Endometrial microvascular endothelial cells (primary cell): Measurements from ENCODE around the gene NEDD9. TPM values are rescaled to one million over a fixed set of nuclear protein-coding genes. Genes with fewer than 3 reads are reported as not detected.

ENCODE experiments used
- in situ Hi-C: cut with HindIII; loops from 2 replicates; pipeline ENCODE4 v1.10.0; 2017; ENCODE audit warnings: low sequenced_read_pairs, low pct_unique_long_range_greater_than_20kb; ENCODE audit errors: inconsistent ontology term
- total RNA-seq: library from RNA; depleted of rRNA; stranded (reverse); fragments of >200 nt; gene quantifications from one replicate; pipeline ENCODE4 v1.2.3, GENCODE V29; 2015; ENCODE audit errors: inconsistent ontology term

Gene NEDD9
- total RNA-seq, 1 donor from 2014 or later, result 53.2 TPM

DNA sequence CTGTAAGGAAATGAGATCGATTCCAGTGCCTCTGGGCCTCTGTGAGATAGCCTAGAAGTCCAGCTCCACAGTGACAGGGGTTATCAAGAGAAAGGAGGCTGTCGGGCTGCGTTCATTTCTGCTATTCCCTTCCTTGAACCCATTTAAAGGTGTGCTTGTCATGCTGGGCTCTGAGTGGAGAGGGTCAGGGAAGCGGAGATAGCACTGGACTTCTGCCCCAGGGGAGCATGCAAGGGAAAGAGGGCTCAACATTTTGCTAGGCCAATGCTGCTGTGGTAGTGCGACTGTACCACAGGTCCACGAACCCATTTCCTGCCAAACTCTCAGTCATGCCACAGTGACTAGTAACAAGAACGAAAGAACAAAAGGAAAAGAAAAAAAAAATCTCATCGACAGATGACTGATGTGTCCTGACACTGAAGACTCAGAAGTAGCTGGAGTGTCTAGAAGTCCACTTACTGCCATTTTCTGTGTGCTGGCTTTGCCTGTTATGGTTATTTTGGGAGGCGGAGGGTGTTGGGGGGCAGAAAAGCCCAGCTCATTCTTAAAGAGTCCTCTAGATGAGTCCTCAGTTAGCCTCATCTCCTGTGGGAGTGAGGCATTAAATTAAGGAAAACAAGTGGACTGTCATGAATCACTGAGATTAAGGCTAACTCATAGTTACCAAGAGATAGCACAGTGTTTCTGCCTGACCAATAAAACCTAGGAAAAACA lies 8.1 kb downstream of the NEDD9 start:
- in situ Hi-C loops, result no loop called here

DNA sequence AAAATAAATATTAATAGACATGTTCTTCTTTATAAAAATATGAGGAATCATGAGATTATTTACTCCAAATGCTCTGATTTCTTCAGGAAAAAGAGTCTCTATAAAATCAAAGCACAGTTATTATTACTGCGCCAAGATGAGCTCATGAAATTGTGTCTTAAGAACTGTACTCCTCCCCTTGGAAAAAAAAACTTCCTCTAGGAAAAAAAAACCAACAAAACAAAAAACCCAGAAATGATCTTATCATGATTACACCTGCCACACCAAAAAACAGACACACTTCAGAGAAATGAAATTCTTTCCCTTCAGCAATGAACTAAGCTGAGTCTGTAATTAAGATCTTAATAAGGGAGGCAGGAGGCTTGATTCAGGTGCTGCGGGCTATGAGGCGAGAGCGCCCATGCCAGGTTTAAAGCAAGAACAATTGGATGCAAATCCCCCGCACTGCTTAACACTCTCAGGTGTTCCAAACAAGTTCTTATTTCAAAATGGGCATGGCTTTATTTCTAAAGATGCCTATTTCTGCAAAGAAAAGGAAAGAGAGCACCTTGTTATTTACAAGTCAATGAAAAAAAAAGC lies 9.1 kb downstream of the NEDD9 start:
- in situ Hi-C loops, result no loop called here

DNA sequence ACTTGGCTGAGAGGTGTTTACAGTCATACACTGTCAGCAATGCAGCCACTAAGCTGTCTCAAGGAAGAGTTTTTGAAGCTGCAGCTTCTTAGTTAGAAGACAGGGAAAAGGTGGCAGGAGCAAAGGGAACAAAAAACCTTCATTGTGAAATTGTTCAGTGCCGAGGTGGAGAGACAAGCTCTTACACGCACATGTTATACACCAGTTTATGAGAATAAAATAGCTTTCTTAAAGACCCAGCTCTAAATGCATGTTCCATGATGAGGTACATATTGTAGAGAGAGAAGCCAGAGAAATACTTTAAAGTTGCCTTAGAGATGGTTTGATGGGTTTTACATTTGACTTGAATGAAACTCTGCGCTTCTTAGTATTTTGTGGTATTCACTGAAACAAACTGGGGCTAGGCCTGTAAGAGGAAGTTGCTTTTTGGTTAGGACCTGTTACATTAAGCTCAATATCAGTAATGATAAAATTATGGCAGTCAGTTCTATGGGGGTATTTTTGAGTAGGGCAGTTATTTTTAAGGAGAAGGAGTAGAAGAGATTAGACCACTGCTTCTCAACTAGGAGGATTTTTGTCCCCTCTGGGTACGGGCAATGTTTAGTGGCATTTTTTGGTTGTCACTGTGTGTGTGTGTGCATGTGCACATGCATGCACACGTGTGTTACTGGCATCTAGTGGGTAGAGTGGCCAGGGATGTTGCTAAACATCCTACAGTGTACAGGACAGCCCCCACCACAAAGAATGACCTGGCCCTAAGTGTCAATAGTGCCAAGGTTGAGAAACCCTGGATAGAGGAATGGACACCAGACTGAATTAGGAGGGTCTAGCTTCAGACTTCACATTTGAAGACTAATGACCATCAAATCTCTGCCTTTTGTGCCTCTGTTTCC lies 9.8 kb downstream of the NEDD9 start:
- in situ Hi-C loops, result no loop called here

DNA sequence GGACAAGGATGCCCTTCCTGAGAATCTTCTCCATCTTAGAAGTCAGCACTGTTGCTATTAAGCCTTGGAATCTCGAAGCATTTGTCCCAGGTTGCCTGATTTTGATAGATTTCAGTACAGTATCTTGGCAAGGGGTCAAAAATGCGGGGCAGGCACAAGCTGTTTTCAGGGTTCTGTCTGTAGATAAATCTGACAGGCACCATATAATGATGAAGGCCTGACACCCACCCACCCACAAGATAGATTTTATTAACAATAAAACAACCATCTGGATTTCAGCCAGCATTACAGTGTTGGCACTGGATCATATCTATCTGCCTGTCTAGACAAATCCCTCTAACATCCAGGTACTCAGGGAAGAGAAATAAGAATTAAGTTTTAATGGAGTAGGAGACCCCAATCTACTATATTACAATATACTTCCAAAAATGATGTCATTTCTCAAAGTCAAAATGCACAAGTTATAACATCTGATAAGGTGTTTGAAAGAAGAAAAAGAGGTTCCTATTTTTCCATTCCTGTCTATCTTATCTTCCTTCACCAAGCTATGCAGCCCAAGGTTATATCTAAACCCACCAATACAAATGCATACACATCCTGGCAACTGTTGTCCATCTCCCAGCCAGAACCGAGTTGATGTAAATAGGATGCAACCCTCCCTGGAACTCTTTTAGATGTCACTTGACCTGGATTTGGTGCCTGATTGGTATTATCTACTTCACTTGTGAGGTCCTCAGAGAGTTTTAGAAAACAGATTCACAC lies 10.7 kb downstream of the NEDD9 start:
- in situ Hi-C loops, result no loop called here

DNA sequence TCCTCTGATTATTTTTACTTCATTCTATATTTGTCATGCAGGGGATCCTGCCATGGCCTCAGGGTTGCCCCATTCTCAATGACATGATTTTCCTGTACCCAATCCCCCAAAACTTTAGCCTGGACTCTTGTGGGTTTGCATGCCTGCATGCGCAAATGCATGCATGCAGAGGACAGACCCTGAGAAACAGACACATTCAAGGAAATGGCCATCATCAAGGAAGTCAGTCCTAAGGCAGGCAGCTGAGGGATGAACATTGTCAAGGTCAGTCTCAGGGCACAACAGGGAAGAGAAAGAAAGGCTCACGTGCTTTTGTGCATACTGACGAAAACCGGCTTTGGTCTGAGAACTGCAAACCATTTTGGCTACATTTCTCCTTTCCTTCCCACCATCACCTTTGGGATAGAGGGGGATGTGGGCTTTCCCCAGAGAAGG lies 13.1 kb downstream of the NEDD9 start:
- in situ Hi-C loops, result no loop called here

DNA sequence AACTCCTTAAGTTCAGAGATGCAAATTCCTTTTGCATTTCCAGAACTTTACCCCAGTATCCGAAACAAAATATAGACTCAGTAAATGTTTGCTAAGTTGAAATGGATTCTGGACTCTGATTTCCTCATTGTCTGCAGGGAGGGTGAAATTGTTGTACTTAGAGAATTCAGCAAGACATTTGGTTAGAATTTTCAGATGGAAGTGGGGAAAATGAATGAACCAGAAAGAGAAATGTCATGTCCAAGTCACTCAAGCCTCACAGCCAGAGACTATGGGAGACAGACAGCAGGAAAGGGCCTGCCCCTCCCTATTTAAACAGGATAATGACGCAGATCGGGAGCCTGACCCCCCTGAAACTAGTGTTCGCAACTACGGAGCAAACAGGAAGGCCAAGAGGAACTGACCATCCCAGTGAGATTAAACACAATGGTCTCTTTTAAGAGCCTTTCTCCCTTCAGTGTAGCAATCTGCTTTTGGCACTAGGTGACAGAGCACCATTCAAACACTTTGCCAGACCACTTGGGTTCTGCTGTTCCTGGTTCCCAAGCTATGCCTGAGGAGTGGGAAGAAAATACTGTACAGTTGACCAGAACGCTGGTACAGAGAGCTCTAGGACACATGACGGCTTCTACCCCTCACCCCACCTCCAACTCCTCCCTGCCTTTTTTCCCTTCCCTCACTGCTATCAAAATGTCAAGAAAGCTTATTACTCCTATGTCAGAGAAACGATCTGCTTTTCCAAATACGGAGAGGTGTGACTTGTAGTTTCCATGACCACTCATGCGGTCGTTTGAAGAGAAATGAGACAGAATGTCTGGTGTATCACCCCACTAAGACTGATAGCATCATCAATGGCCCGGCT lies 13.7 kb downstream of the NEDD9 start:
- in situ Hi-C loops, result no loop called here

DNA sequence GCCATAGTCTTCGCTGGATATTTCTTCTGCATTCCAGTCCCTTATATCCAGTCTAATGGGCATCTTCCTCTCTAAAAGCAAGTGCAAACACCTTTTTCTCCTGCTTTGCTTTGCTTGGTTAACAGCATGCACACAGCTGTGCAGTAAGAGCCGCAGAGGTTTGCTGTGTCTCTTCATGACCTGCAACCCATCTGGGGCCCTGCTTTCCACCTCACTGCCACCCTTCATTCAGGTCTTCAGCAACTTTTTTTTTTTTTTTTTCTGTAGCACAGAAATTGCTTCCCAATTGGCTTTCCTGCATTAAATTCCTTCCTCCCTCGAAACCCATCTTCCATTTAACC lies 14.4 kb downstream of the NEDD9 start:
- in situ Hi-C loops, result no loop called here

DNA sequence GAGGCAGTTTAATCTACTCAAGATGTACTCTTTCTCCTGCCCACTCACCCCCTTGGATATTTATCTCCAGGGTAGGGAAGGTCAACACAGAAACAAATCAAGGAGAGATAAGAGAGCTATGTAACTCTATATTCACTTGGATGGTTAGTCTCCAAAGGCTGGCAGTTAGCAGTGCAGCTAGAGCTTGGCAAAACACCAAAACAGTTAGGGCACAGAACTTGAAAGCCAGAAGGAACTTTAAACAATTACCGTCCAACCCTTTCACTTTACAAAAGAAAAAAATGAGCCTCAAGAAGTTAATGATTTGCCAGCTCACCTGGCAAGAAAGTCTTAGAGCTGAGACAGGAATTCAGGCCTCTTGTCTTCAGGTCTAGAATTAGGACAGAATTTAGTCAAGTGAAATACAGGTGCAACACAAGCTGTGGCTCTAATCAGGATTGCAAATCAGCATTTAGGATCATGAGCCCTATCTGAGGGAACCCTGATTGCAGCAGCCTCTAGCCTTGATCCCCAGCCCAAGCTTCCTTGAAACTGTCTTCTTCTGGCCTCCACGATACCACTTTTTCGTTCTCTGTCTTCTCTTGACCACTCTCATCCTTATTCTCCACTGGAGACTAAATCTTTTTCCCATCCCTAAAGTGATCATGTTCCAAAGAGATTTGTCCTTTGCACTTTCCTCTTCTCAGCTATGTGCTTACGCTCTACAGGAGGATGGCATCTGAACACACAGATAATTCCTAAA lies 14.9 kb downstream of the NEDD9 start:
- in situ Hi-C loops, result no loop called here

DNA sequence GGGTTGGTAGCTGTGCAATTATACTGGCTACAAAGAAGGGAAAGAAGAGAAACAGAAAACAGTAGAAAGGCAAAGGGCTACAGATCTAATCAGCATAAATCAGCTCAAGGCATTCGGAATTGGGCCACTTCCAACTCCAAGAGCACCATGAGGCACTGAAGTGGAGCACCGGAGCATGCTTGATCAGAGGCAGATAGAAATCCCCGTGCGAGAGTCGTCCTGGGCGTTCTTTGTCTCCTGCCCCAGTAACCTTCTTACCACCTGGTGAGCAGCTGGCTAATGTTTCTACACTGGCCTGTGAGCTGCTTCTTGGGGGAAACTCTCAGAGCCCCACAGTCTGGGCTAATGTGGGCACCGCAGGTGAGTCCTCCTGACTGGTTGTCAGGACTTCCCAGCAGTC lies 16.7 kb downstream of the NEDD9 start:
- in situ Hi-C loops, result no loop called here

DNA sequence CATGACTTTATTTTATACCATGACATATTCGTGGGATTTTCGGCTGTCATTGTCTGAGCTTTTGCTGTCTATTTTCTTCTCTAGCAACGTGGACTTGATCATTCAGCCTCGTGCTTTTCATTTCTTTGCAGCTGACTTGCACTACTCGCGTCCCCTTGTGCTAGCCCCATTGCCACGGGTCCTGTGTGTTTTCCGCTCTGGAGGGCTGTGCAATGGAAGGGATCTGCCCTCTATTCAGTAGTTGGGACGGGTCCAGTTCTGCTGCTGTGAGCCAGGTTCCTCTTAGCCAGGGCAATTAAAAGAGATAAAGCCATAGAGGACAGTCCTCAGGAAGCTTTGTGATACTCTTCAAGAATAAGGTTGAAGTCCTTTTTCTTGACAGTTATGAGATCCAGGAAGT lies 17.6 kb downstream of the NEDD9 start:
- in situ Hi-C loops, result no loop called here

DNA sequence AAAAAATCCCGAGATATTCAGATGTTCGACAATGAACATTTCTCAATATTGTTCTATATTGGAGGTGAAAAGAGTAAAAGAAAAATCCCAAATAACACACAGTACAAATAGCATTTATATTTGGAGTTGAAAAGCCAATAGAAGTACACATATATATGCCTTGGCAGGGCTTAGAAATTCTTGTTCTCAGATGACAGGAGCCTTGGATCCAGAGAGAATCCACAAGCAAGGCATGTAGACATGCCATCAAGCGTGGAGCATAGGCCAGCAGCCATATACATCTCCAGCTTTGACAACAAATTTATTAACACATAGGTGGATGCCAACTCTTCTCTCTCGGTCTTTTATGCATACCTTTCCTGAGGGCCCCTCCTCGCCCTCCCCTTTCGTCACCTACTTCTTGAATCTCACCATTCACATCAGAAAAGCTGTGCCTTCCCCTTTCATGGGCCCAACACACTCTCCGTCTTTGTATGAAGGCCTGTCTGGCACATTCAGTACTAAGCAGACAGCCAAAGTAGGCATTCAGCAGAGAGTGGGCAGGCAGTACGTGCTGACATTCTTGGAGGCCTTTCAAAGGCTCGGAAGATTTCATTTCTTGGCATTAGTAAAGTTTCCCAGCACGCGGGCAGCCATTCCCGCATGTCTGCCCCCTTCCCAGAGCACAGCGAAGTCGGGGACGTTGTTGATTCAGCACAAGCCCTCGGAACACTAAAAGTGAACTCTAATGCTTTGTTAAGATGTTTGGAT lies 18.2 kb downstream of the NEDD9 start:
- in situ Hi-C loops, result no loop called here

DNA sequence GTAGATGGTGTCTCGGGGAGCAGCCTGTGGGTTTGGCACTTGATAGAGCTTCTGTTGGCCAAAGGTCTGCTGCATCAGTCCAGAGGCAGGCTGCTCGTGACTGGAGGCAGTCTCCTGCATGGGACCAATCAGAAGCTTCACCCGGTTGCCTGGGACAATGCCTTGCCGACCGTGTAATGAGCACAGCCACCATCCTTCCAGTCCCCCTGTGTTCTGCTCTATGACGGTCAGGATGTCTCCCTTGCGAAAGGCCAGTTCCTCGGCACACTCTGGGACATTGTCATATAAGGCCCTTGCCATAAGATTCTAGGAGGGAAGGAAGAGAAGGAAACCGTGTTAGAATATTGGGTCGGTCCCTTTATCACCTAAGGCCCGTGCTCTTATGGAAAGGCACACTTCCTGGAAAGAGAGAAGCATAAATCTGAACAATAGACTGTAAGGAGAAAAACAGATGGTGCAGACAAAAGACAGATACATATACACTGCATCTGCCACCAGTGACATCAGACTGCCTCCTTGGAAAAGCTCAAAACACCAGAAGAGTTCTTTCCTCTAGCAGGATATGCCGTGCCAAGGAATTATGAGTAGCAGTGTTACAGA lies 18.9 kb downstream of the NEDD9 start:
- in situ Hi-C loops, result no loop called here

DNA sequence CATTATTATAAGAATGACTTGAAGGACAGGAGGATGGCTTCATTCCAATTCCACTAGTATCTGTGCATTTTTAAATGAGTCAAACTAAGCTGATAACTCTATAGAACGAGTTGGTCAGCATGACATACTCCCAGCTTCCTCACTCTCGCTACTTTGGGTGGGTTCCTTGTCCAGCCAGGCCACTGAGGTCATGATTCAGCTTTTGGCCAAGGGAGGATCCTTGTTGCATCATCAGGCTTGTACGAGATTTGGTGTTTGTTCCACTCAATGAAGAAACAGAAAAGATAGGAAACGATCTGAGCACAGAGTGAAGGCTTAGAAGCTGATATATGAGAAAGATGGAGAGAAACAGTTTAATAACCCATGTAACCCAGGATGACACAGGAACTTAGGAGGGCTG lies 19.8 kb downstream of the NEDD9 start:
- in situ Hi-C loops, result no loop called here

DNA sequence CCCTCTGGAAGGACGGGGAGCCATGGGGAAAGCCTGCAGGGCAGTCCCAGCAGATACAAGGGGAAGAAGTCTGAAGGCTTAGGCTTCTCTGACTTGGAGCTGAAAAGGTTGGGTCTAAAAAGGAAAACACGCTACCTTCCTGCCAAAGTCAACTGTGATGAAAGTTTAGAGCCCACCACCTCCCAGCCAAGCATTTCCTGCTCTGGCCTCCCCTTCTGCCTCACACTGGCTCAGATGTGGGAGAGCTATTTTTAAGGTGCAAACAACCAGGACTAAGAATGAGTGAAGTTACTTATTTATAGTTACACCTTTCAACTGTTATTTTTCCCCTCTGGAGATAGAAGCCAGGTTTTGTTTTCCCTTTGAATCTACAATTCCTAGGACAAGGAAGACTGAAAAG lies 21.2 kb downstream of the NEDD9 start:
- in situ Hi-C loops, result no loop called here

DNA sequence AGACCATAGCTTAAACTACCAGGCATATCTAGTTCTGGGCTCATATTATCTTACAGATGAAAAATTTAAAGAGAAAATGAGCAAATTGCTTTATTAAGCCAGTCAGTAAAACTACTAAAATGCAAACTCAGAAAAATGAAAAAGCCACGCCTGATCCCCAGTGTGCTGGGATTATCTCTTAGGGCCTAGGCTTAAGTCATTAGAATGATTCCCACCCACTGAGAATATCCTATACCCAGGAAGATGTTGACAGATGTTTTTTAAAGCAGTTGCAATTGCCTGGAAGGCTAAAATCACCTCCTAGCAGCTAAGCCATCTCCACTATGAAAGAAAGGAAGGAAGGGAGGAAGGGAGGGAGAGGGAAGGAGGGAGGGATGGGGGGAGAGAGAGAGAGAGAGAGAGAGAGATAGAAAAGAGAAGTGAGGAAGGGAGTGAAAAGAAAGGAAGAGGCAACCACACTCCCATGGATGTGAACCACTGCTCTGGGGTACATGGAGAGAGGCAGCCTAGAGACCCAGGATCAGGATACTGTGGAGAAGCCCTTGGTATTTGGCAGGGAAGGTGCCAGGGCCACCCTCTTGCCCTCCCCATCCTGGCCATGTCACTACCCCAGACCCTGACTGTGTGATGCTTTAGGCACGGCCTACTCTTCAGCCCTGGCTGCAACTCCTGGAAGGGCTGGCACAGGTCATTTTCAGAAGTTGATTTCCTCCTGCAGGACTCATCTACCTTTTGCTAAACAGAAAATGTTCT lies 21.9 kb downstream of the NEDD9 start:
- in situ Hi-C loops, result no loop called here

DNA sequence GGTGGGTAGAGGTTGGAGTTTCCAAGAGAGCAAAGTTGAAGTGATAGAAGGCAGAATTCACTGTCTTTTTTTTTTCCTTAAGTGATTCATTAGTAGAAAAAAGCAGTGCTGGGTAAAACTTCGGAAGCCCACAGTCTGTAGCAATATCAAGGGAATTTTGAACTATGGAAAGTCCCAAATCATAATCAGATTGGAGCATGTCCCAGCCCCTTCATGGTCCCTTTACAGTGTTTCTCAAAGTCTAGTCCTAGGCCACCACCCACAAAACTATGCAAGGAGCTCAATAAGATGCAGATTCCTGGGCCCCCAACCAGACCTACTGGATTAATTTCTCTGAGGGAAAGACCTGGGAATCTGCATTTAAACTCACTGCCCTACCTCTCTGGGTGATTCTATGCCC lies 22.6 kb downstream of the NEDD9 start:
- in situ Hi-C loops, result no loop called here
